Liver (tissue), 3 donors: ENCODE data around the gene PREB.

Experiments
- HNF4G ChIP-seq: IDR thresholded peaks from 2 replicates; pipeline ENCODE4 v1.6.1; 2016; ENCODE audit warnings: antibody characterized with exemption
- MAX ChIP-seq: IDR thresholded peaks from 2 replicates; pipeline ENCODE4 v1.6.1; 2016; ENCODE audit warnings: antibody characterized with exemption
- TF ChIP-seq, protein P1 (sequence below): fragments of 150-350 bp; IDR thresholded peaks from 2 replicates; pipeline ENCODE4 v1.5.1; 2017; ENCODE audit warnings: improper control_type of control experiment, low read depth, low read length; ENCODE audit not compliant: missing input control
- TF ChIP-seq, protein P2 (sequence below): IDR thresholded peaks from 2 replicates; pipeline ENCODE4 v1.6.1; 2016; ENCODE audit warnings: antibody characterized with exemption
- donor health status: healthy.
- donor health status: healthy.

DNA sequence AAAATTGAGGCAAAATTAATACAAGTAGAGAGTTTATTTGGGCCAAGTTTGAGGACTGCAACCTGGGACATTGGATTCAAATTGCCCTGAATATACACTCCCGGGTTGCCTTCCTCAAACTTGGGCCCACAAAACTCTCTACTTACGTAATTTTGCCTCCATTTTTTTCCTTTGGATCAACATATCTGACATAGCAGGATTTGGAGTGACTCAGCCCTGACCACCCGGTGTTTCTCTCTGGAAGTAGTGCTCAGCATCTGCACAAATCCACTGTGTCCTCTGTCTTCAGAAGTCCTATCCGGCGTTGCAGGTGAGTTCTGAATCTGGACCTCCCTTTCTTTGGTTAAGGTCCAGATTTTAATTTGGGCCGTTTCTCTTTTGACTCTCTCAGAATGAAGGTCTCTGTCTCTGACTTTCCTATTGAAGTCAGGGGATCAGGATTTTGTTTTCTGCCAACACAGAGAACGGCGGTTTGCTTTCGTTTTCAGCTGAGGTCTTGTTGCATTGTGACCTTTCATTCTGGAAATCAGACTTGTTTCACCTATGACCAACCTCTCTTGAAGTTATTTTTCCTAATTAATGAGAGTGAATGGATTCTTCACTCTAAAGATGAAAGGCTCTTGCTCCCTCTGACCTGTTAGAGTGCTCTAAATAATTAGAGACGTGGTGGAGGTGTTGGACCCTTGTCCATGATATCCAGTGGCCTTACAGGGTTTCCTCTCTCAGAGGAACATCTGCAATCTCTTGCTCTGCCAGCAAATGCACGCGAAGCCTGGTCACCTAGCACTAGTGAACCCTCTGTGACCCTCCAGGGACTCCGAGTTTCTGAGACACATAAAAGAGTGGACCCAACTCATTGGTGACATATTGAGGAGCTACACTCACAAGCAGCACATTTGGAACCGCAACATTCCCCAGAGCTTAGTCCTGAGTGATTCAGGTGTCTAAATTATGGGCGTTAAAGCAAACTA lies 28.0 kb upstream of the PREB start:
- TF ChIP-seq HNF4G, result no peak
- TF ChIP-seq, protein P1, sequence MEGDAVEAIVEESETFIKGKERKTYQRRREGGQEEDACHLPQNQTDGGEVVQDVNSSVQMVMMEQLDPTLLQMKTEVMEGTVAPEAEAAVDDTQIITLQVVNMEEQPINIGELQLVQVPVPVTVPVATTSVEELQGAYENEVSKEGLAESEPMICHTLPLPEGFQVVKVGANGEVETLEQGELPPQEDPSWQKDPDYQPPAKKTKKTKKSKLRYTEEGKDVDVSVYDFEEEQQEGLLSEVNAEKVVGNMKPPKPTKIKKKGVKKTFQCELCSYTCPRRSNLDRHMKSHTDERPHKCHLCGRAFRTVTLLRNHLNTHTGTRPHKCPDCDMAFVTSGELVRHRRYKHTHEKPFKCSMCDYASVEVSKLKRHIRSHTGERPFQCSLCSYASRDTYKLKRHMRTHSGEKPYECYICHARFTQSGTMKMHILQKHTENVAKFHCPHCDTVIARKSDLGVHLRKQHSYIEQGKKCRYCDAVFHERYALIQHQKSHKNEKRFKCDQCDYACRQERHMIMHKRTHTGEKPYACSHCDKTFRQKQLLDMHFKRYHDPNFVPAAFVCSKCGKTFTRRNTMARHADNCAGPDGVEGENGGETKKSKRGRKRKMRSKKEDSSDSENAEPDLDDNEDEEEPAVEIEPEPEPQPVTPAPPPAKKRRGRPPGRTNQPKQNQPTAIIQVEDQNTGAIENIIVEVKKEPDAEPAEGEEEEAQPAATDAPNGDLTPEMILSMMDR, result no peak
- TF ChIP-seq, protein P2, sequence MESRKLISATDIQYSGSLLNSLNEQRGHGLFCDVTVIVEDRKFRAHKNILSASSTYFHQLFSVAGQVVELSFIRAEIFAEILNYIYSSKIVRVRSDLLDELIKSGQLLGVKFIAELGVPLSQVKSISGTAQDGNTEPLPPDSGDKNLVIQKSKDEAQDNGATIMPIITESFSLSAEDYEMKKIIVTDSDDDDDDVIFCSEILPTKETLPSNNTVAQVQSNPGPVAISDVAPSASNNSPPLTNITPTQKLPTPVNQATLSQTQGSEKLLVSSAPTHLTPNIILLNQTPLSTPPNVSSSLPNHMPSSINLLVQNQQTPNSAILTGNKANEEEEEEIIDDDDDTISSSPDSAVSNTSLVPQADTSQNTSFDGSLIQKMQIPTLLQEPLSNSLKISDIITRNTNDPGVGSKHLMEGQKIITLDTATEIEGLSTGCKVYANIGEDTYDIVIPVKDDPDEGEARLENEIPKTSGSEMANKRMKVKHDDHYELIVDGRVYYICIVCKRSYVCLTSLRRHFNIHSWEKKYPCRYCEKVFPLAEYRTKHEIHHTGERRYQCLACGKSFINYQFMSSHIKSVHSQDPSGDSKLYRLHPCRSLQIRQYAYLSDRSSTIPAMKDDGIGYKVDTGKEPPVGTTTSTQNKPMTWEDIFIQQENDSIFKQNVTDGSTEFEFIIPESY, result no peak
- TF ChIP-seq MAX, result no peak
